Bronchial epithelial cell (primary cell): ENCODE data around the gene SPACDR. TPM values are rescaled to one million over a fixed set of nuclear protein-coding genes. Genes with fewer than 3 reads are reported as not detected.
"Not testable (repeated sequence)": the region's sequence is repeated elsewhere in the genome, so short reads cannot be mapped to it uniquely, and the experiment has no call there.

ENCODE experiments used
- DNase-seq: peaks from one replicate; pipeline ENCODE4 v3.0.0-alpha.2; 2010; ENCODE audit warnings: low read depth
- FAIRE-seq: peaks from 2 replicates; lab custom pipeline; 2011; peaks lifted over from hg19 to GRCh38; lab: Jason Lieb, UNC
- H3K27me3 ChIP-seq: 2 replicates; pipeline ENCODE4 v1.5.1; 2011; ENCODE audit warnings: low read length; ENCODE audit not compliant: control insufficient read depth, insufficient read depth
- H3K36me3 ChIP-seq: 2 replicates; pipeline ENCODE4 v1.5.1; 2011; ENCODE audit warnings: low read length; ENCODE audit not compliant: control insufficient read depth, insufficient read depth
- H3K4me3 ChIP-seq: 2 replicates; pipeline ENCODE4 v1.5.1; 2011; ENCODE audit warnings: mild to moderate bottlenecking, low read depth, low read length, control low read depth
- total RNA-seq: library from RNA; depleted of rRNA; stranded (reverse); fragments of >200 nt; gene quantifications from 2 replicates; pipeline ENCODE4 v1.2.1, GENCODE V29; 2014
- TF ChIP-seq, protein P1 (sequence below): IDR thresholded peaks from 2 replicates; pipeline ENCODE4 v1.5.1; 2011; ENCODE audit warnings: mild to moderate bottlenecking, moderate library complexity, low read length, control low read depth, inconsistent platforms; ENCODE audit not compliant: insufficient read depth, severe bottlenecking

Gene SPACDR
- total RNA-seq, 1 donor from 2014 or later, result 0.53 TPM

DNA sequence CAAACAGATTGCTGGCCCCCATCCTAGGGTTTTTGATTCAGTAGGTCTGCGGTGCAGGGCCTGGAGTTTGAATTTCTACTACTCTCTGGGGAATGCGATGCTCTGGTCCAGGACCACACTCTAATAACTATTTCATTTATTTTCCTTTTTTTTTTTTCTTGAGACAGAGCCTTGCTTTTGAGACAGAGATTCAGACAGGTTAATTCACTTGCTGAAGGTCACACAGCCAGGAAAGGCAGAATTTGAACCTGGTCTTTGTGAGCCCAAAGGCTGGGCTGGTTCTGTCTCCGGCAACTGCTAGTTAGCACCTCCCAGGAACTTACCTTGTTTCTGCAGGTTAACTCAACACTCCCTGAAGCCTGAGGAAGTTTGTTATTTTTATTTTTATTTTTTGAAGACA lies 11.5 kb downstream of the SPACDR start:
- TF ChIP-seq, protein P1, sequence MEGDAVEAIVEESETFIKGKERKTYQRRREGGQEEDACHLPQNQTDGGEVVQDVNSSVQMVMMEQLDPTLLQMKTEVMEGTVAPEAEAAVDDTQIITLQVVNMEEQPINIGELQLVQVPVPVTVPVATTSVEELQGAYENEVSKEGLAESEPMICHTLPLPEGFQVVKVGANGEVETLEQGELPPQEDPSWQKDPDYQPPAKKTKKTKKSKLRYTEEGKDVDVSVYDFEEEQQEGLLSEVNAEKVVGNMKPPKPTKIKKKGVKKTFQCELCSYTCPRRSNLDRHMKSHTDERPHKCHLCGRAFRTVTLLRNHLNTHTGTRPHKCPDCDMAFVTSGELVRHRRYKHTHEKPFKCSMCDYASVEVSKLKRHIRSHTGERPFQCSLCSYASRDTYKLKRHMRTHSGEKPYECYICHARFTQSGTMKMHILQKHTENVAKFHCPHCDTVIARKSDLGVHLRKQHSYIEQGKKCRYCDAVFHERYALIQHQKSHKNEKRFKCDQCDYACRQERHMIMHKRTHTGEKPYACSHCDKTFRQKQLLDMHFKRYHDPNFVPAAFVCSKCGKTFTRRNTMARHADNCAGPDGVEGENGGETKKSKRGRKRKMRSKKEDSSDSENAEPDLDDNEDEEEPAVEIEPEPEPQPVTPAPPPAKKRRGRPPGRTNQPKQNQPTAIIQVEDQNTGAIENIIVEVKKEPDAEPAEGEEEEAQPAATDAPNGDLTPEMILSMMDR, result no peak
- Histone ChIP-seq H3K27me3 (no peaks in the 10 kb centered on the region), H3K4me3 (no peak overlapping the region), H3K36me3 (no peaks in the 10 kb centered on the region)
- DNase-seq, result no peak
- FAIRE-seq, result no peak

DNA sequence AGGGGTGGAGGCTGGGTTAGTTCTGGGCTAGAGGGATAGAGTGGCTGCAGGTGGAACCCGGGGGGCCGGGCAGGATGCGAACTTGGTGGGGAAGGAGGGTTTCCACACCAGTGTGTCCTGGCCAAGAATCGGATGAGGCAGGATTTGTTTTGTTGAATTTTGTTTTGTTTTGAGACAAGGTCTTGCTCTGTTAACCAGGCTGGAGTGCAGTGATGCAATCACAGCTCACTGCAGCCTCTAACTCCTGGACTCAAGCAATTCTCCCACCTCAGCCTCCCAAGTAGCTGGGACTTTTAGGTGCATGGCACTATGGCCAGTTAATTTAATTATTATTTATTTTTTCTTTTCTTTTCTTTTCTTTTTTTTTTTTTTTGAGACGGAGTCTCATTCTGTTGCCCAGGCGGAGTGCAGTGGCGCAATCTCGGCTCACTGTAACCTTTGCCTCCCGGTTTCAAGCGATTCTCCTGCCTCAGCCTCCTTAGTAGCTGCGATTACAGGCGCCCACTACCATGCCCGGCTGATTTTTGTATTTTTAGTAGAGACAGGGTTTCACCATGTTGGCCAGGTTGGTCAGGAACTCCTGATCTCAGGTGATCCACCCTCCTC lies 14.8 kb downstream of the SPACDR start:
- FAIRE-seq (no peak), DNase-seq (no peak)
- Histone ChIP-seq H3K36me3 (no peaks in the 10 kb centered on the region), H3K27me3 (no peaks in the 10 kb centered on the region), H3K4me3 (no peak overlapping the region)
- TF ChIP-seq, protein P1, result no peak

DNA sequence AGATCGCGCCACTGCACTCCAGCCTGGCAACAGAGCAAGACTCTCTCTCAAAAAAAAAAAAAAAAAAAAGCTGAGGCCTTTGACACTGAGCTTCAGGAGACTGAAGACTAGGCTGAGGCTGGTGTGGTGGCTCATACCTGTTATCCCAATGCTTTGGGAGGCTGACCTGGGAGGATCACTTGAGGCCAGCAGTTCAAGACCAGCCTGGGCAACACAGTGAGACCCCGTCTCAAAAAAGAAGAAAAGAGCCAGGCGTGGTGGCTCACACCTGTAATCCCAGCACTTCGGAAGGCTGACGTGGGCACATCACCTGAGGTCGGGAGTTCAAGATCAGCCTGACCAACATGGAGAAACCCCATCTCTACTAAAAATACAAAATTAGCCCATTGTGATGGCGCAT lies 16.7 kb downstream of the SPACDR start:
- H3K4me3 ChIP-seq, DNase-seq, FAIRE-seq, H3K27me3 ChIP-seq, H3K36me3 ChIP-seq: not testable (repeated sequence)

DNA sequence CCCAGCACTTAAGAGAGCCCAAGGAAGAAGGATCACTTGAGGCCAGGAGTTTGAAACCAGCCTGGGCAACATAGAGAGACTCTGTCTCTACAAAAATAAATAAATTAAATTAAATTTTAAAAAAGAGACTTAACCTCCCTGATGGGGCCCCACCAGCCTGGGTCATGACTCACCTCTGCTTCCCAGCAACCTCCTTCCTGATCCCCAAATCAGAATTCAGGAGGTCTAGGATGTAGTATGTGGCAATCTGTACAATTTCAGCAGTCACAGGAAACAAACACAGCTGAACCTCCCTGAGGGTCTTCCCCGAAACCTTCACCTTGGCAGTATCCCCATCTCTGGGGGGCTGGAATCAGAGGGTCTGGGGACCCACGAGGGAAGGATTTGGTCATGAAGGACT lies 18.0 kb downstream of the SPACDR start:
- H3K27me3 ChIP-seq, result no peaks in the 10 kb centered on the region
- H3K36me3 ChIP-seq, result no peaks in the 10 kb centered on the region
- DNase-seq (peak; percentile 33), FAIRE-seq (no peak)
- TF ChIP-seq, protein P1, result no peak
- H3K4me3 ChIP-seq, result no peak overlapping the region

DNA sequence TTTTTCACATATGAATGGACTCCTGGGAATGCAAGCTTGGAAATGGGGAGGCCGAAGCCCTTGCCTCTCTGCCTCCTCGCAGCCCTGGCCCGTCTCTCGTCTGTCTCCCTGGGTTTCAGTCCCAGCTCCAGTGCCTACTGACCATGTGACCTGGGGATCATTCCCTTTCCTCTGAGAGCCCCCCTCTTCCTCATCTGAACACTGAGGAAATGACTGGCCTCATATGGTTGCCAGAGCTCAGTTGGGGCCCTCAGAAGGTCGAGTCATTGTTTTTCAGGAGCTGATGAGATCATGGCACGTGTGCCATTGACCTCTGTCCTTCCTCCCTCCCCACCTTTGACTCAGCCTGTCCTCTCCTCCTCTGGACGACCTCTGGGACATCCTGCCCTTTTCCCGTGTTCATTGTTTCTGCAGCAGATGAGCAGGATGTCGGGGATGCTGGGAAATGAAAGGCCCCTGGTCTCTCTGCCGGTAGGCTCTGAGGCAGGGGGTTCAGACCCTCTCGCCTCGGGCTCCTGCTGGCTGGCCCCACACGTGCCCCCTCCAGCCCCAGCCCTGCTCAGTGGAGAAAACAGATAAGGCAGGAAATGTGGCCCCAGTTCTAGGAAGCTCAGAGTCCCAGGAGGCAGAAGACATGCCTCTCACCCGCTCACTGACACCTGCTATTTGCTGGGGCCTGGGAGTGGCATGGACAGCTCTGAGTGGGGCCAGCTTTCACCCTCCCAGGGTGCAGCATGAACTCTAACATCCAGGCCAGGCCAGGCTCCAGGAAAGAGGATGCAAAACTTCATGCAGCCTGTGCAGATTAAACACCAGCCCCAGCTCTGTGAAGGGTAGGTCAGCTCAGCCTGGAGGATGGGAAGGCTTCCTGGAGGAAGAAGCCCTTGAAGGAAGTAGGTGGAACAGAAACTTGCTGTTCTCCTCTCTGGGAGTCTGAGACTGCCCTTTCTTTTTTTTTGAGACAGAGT lies 19.5 kb downstream of the SPACDR start:
- TF ChIP-seq, protein P1, result no peak
- Histone ChIP-seq H3K27me3 (no peaks in the 10 kb centered on the region), H3K4me3 (no peak overlapping the region), H3K36me3 (no peaks in the 10 kb centered on the region)
- DNase-seq (peak; percentile 25), FAIRE-seq (no peak)

DNA sequence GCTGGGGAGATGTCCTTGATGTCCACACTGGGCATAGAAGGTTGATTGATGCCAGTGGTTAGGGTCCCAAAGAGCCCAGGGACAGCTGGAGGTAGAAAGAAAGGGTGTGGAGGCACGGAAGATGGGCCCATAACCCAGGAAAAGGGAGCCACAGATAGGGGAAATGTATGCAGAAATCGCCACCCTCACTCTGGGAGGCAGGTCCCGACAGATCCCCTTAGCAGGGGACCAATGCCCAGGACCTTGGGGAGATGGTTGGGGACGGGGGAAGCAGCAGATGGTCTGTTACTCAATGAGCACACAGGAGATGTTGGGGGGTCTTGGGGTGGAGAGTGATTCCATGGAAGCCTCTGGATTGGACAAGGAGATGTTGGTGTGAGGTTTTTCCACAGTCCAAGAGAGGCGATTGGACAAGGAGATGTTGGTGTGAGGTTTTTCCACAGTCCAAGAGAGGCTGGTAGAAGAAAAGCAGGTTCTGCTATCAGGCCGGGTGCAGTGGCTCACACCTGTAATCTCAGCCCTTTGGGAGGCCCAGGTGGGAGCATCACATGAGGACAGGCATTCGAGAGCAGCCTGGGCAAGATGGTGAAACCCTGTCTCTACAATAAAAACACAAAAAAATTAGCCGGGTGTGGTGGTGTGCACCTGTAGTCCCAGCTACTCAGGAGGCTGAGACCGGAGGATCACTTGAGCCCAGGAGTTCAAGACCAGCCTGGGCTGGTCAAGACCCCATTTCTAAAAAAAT lies 20.8 kb downstream of the SPACDR start:
- Histone ChIP-seq H3K4me3 (no peak overlapping the region), H3K27me3 (no peaks in the 10 kb centered on the region), H3K36me3 (no peaks in the 10 kb centered on the region)
- TF ChIP-seq, protein P1, result no peak
- DNase-seq, result no peak
- FAIRE-seq, result no peak
